Smooth muscle cell (in vitro differentiated cells): ENCODE measurements around the gene LNX1. TPM values are rescaled to one million over a fixed set of nuclear protein-coding genes. Genes with fewer than 3 reads are reported as not detected.

Experiments used
- DNase-seq: peaks from one replicate; lab custom pipeline; 2025; ENCODE audit not compliant: unreplicated experiment; lab: John Stamatoyannopoulos, UW
- H2AFZ ChIP-seq: fragments of 200-600 bp; sonication (generic); 2 replicates; pipeline ENCODE4 v1.6.0; 2016; ENCODE audit warnings: antibody characterized with exemption, low read depth, mild to moderate bottlenecking
- H3F3A ChIP-seq: fragments of 200-600 bp; sonication (generic); 2 replicates; pipeline ENCODE4 v1.6.0; 2017; ENCODE audit warnings: antibody characterized with exemption, low read depth
- H3K27ac ChIP-seq: fragments of 200-600 bp; sonication (generic); 2 replicates; pipeline ENCODE4 v1.5.1; 2016; ENCODE audit warnings: low read depth, mild to moderate bottlenecking
- H3K27me3 ChIP-seq: fragments of 200-600 bp; sonication (generic); 2 replicates; pipeline ENCODE4 v1.6.1; 2016; ENCODE audit warnings: low read depth, mild to moderate bottlenecking
- H3K36me3 ChIP-seq: fragments of 200-600 bp; sonication (generic); 2 replicates; pipeline ENCODE4 v1.5.1; 2016; ENCODE audit warnings: low read depth
- H3K4me1 ChIP-seq: fragments of 200-600 bp; sonication (generic); 2 replicates; pipeline ENCODE4 v1.5.1; 2016; ENCODE audit warnings: low read depth
- H3K4me2 ChIP-seq: fragments of 200-600 bp; sonication (generic); 2 replicates; pipeline ENCODE4 v1.6.0; 2016; ENCODE audit warnings: mild to moderate bottlenecking
- H3K4me3 ChIP-seq: fragments of 200-600 bp; sonication (generic); 2 replicates; pipeline ENCODE4 v1.5.1; 2016; ENCODE audit warnings: mild to moderate bottlenecking
- H3K79me2 ChIP-seq: fragments of 200-600 bp; sonication (generic); 2 replicates; pipeline ENCODE4 v1.6.0; 2016; ENCODE audit warnings: low read depth, mild to moderate bottlenecking
- H3K9ac ChIP-seq: fragments of 200-600 bp; sonication (generic); 2 replicates; pipeline ENCODE4 v1.6.0; 2016; ENCODE audit warnings: low read depth
- H3K9me3 ChIP-seq: fragments of 200-600 bp; sonication (generic); replicated peaks from 2 replicates; pipeline ENCODE4 v1.5.1; 2016; ENCODE audit warnings: low read depth
- H4K20me1 ChIP-seq: fragments of 200-600 bp; sonication (generic); 2 replicates; pipeline ENCODE4 v1.6.0; 2016; ENCODE audit warnings: low read depth
- WGBS: methylation state at CpG from one replicate; pipeline ENCODE4 v1.1.7; 2016; ENCODE audit warnings: low lambda C conversion rate; 5-methylcytosine and 5-hydroxymethylcytosine counted together
- polyA plus RNA-seq: library from polyadenylated mRNA; unstranded; fragments of >200 nt; fragmentation: Nextera tagmentation; extraction: Ambion mirVana; gene quantifications from 2 replicates; pipeline ENCODE4 v1.2.1, GENCODE V29; 2016
- total RNA-seq: library from RNA; depleted of rRNA; stranded (reverse); fragments of >200 nt; gene quantifications from 2 replicates; pipeline ENCODE4 v1.2.3, GENCODE V29; 2014
- TF ChIP-seq, protein P1 (sequence below): fragments of 200-600 bp; sonication (generic); IDR thresholded peaks from 2 replicates; pipeline ENCODE4 v1.5.1; 2017; ENCODE audit warnings: borderline replicate concordance, mild to moderate bottlenecking, antibody characterized with exemption; ENCODE audit not compliant: insufficient read depth, poor library complexity, severe bottlenecking

LNX1 gene
- total and polyA plus RNA-seq, 2 experiments from 2014 or later = 2.3 to 4.3 TPM

DNA sequence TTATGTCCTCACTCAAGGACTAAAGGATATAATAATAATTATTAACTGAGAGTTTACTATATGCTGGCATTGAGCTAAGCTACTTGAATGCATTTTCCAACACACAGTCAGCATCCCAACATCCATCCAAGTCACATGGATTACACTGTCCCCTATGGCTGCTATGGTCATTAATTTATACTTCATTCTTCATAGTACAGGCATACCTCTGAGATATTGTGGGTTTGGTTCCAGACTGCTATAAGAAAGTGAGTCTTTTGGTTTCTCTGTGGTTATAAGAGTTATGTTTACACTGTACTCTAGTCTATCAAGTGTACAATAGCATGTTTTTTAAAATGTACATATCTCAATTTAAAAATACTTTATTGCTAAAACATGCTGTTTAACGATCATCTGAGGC, 89.2 kb downstream of the LNX1 start:
- H3K79me2 ChIP-seq = no peaks in the 10 kb centered on the region
- H3K4me2 ChIP-seq = no peak overlapping the region
- H3K9ac ChIP-seq = no peak overlapping the region
- H3K9me3 ChIP-seq = no peaks in the 10 kb centered on the region
- H3K4me1 ChIP-seq = peaks cover 8% of the 10 kb centered on the region
- TF ChIP-seq, protein P1, sequence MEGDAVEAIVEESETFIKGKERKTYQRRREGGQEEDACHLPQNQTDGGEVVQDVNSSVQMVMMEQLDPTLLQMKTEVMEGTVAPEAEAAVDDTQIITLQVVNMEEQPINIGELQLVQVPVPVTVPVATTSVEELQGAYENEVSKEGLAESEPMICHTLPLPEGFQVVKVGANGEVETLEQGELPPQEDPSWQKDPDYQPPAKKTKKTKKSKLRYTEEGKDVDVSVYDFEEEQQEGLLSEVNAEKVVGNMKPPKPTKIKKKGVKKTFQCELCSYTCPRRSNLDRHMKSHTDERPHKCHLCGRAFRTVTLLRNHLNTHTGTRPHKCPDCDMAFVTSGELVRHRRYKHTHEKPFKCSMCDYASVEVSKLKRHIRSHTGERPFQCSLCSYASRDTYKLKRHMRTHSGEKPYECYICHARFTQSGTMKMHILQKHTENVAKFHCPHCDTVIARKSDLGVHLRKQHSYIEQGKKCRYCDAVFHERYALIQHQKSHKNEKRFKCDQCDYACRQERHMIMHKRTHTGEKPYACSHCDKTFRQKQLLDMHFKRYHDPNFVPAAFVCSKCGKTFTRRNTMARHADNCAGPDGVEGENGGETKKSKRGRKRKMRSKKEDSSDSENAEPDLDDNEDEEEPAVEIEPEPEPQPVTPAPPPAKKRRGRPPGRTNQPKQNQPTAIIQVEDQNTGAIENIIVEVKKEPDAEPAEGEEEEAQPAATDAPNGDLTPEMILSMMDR = no peak
- H3K4me3 ChIP-seq = no peak overlapping the region
- H2AFZ ChIP-seq = no peak overlapping the region
- WGBS = 79% methylated on average over 1 of the region's 1 CpG
- no peaks in the 10 kb centered on the region for H3F3A ChIP-seq
- H3K36me3 ChIP-seq = no peaks in the 10 kb centered on the region
- no peaks in the 10 kb centered on the region for H4K20me1 ChIP-seq
- DNase-seq = no peak
- H3K27me3 ChIP-seq = no peaks in the 10 kb centered on the region
- H3K27ac ChIP-seq = no peak overlapping the region

- no peaks in the 10 kb centered on the region for H3K36me3 ChIP-seq
- no peak overlapping the region for H3K27ac ChIP-seq
- no peak overlapping the region for H2AFZ ChIP-seq
- no peak for DNase-seq
- H3K9me3 ChIP-seq = no peaks in the 10 kb centered on the region
- H3K9ac ChIP-seq = no peak overlapping the region
- no peak overlapping the region for H3K4me3 ChIP-seq
- H4K20me1 ChIP-seq = no peaks in the 10 kb centered on the region
- no peak overlapping the region for H3K4me2 ChIP-seq
- H3K79me2 ChIP-seq = no peaks in the 10 kb centered on the region
- TF ChIP-seq, protein P1 = no peak
- H3K27me3 ChIP-seq = no peaks in the 10 kb centered on the region
- H3K4me1 ChIP-seq = peaks cover 13% of the 10 kb centered on the region
- 41% methylated on average over 4 of the region's 4 CpGs for WGBS
- H3F3A ChIP-seq = no peaks in the 10 kb centered on the region
These were observed 89.7 kb downstream of the LNX1 start for GRCh38 chr4:53501561-53501960.

GRCh38 chr4:53500546-53500945, 90.7 kb downstream of the LNX1 start:
- TF ChIP-seq, protein P1 = no peak
- H2AFZ ChIP-seq = no peak overlapping the region

GRCh38 chr4:53499791-53500190, 91.5 kb downstream of the LNX1 start:
- Histone ChIP-seq H3K4me2 (no peak overlapping the region), H3K9me3 (no peaks in the 10 kb centered on the region), H3K27me3 (no peaks in the 10 kb centered on the region), H3K36me3 (no peaks in the 10 kb centered on the region), H4K20me1 (no peaks in the 10 kb centered on the region), H3K4me1 (peaks cover 13% of the 10 kb centered on the region), H2AFZ (no peak overlapping the region), H3K79me2 (no peaks in the 10 kb centered on the region), H3K27ac (no peak overlapping the region), H3F3A (no peaks in the 10 kb centered on the region), H3K4me3 (no peak overlapping the region), H3K9ac (no peak overlapping the region)
- 100% methylated on average over 1 of the region's 1 CpG for WGBS
- TF ChIP-seq, protein P1 = no peak
- DNase-seq = no peak

More at GRCh38 chr4:53500546-53500945, 90.7 kb downstream of the LNX1 start:
- Histone ChIP-seq H3K27ac (no peak overlapping the region), H3K4me2 (no peak overlapping the region), H3K4me1 (peaks cover 13% of the 10 kb centered on the region), H3K9ac (no peak overlapping the region), H3K79me2 (no peaks in the 10 kb centered on the region), H3K9me3 (no peaks in the 10 kb centered on the region), H4K20me1 (no peaks in the 10 kb centered on the region), H3K36me3 (no peaks in the 10 kb centered on the region), H3F3A (no peaks in the 10 kb centered on the region), H3K27me3 (no peaks in the 10 kb centered on the region), H3K4me3 (no peak overlapping the region)
- WGBS = 74% methylated on average over 2 of the region's 2 CpGs
- DNase-seq = no peak
